ENCODE data around the gene MSANTD7. TPM values are rescaled to one million over a fixed set of nuclear protein-coding genes. Genes with fewer than 3 reads are reported as not detected.
A peak's percentile ranks its signal among the peaks of the same experiment; 100 is the strongest.

MSANTD7 gene
- total and polyA plus RNA-seq, 2 of the 13 experiments (the other 11 are each of a cell fraction or from before 2014, with no cell fraction given), result 3.7 to 16.7 TPM

- peaks cover 25% of the 10 kb centered on the region for H3K79me2 ChIP-seq (ENCODE audit: insufficient read depth, low read length)
- H3K36me3 ChIP-seq (replicated peaks in 1 of 2; ENCODE audit: control insufficient read depth in 1 of 2, insufficient read depth in 2 of 2, low read length in 2 of 2), result peaks cover 13 to 36% of the 10 kb centered on the region in 2 experiments
- ATAC-seq (no peak), FAIRE-seq (no peak), DNase-seq (ENCODE audit: low spot score) (no peak)
- H2AFZ ChIP-seq (ENCODE audit: low read length), result no peak overlapping the region
- peak overlapping the region; percentile 79 to 98 (median 93) for H3K4me3 ChIP-seq (replicated peaks in 1 of 3; ENCODE audit: insufficient read depth in 1 of 3, low read depth in 2 of 3, low read length in 3 of 3)
- peak overlapping the region; percentile 83 for H3K27ac ChIP-seq (ENCODE audit: extremely low read length, insufficient read depth, low read length)
- 2% methylated on average over 14 of the region's 14 CpGs for WGBS (ENCODE audit: low lambda C conversion rate)
- intact Hi-C loops (cut with micrococcal nuclease; ENCODE audit: unreplicated experiment), result loop anchor here (1.0 to 10.0 kb wide), 5 partner anchors 39 to 342 kb away; partner anchors contain the start of genes DCLRE1C, MEIG1 and SUV39H2
- ChIA-PET POLR2A (interaction anchor here (1.5 to 3.7 kb wide), 2 partner anchors 12 to 39 kb away, joined by 4 to 54 read pairs; partner anchors contain the start of gene SUV39H2), CTCF (ENCODE audit: low intra/inter-chr PET ratio, low total read pairs) (no interaction called here)
- H4K20me1 ChIP-seq (ENCODE audit: insufficient read depth, low read length), result peaks cover 4% of the 10 kb centered on the region; the same call in 1 of the 2 replicates
- peaks cover 17% of the 10 kb centered on the region for H3K4me1 ChIP-seq (ENCODE audit: insufficient read depth, low read length)
- H3K9ac ChIP-seq (ENCODE audit: insufficient read depth, low read depth, low read length), result peak overlapping the region; percentile 92
- H3K9me3 ChIP-seq (ENCODE audit: low read length), result no peaks in the 10 kb centered on the region
- in situ Hi-C loops (cut with HindIII; ENCODE audit: extremely low pct_ligation_motif_present, low pct_unique_long_range_greater_than_20kb), result no loop called here
- TF ChIP-seq ZNF670 (CRISPR knock-in tag; IDR thresholded peaks at IDR 0.05; ENCODE audit: borderline replicate concordance) (peak; percentile 32; the same call in 1 of the 2 replicates), ATF1 (CRISPR knock-in tag; IDR thresholded peaks at IDR 0.05) (0 out of 2 replicates have a peak, but pooled peaks have one; percentile 9), HNF1B (CRISPR knock-in tag; IDR thresholded peaks at IDR 0.05) (peak; percentile 54; the same call in 1 of the 2 replicates), SMAD3 (CRISPR knock-in tag; IDR thresholded peaks at IDR 0.05) (no peak), E2F5 (CRISPR knock-in tag; conservative IDR thresholded peaks at IDR 0.05) (no peak), ZNF121 (CRISPR knock-in tag; IDR thresholded peaks at IDR 0.05) (peak; percentile 60), ZFP90 (CRISPR knock-in tag; IDR thresholded peaks at IDR 0.05; ENCODE audit: borderline replicate concordance) (no peak)
- H3K4me2 ChIP-seq (ENCODE audit: low read depth, low read length), result peak overlapping the region; percentile 82
- H3K27me3 ChIP-seq (ENCODE audit: control insufficient read depth in 1 of 2, insufficient read depth in 2 of 2, low read length in 2 of 2), result no peaks in the 10 kb centered on the region; a peak in 1 of 5 replicates
- no TSS peak for BruUV-seq (replicated peaks)
Measured at GRCh38 chr10:14839305-14839695, 1.2 kb downstream of the MSANTD7 start.
